Mesothelial cell of epicardium (in vitro differentiated cells): Measurements from ENCODE around the gene FOXP1. TPM values are rescaled to one million over a fixed set of nuclear protein-coding genes. Genes with fewer than 3 reads are reported as not detected.

Source experiments
- DNase-seq, 2 experiments: peaks; one replicate each; pipeline ENCODE4 v3.0.0; 2021; ENCODE audit warnings: low spot score in 2 of 2; ENCODE audit not compliant: unreplicated experiment in 2 of 2
- H3K27ac Mint-ChIP-seq: 2 replicates; pipeline ENCODE4 v1.8.0; 2021; ENCODE audit warnings: mixed read lengths
- H3K27me3 Mint-ChIP-seq: 2 replicates; pipeline ENCODE4 v1.8.0; 2021; ENCODE audit warnings: low read depth, mixed read lengths
- H3K36me3 Mint-ChIP-seq: 2 replicates; pipeline ENCODE4 v1.8.0; 2021; ENCODE audit warnings: mixed read lengths
- H3K4me1 Mint-ChIP-seq: 2 replicates; pipeline ENCODE4 v1.8.0; 2021; ENCODE audit warnings: mixed read lengths
- H3K4me3 Mint-ChIP-seq: 2 replicates; pipeline ENCODE4 v1.8.0; 2021; ENCODE audit warnings: mild to moderate bottlenecking, moderate library complexity, mixed read lengths
- H3K9me3 Mint-ChIP-seq: 2 replicates; pipeline ENCODE4 v1.8.0; 2021; ENCODE audit warnings: mixed read lengths
- CTCF ChIP-seq: fragments of 200-600 bp; sonication (generic); IDR thresholded peaks from one replicate; pipeline ENCODE4 v1.5.0; 2021; ENCODE audit warnings: antibody characterized with exemption; ENCODE audit not compliant: unreplicated experiment
- total RNA-seq: library from RNA; stranded (reverse); gene quantifications from 3 replicates; pipeline ENCODE4 v1.2.1, GENCODE V29; 2021

The FOXP1 gene
- total RNA-seq, 1 donor from 2014 or later, result 187 TPM

GRCh38 chr3:71578054-71578751 is 5.3 kb downstream of the FOXP1 start:
- H3K4me3 Mint-ChIP-seq, result peak overlapping the region; percentile 45
- peaks cover 11% of the 10 kb centered on the region for H3K36me3 Mint-ChIP-seq
- H3K27me3 Mint-ChIP-seq, result no peaks in the 10 kb centered on the region
- H3K27ac Mint-ChIP-seq, result peak overlapping the region; percentile 93
- no peaks in the 10 kb centered on the region for H3K9me3 Mint-ChIP-seq
- no peak for TF ChIP-seq CTCF
- no peak for DNase-seq
- peaks cover 51% of the 10 kb centered on the region for H3K4me1 Mint-ChIP-seq

GRCh38 chr3:71577011-71577410 is 6.5 kb downstream of the FOXP1 start:
- Mint-ChIP-seq H3K9me3 (no peaks in the 10 kb centered on the region), H3K4me1 (peaks cover 51% of the 10 kb centered on the region), H3K27ac (peak overlapping the region; percentile 93), H3K27me3 (no peaks in the 10 kb centered on the region), H3K36me3 (peaks cover 11% of the 10 kb centered on the region), H3K4me3 (no peak overlapping the region)
- no peak for DNase-seq
- TF ChIP-seq CTCF, result no peak

GRCh38 chr3:71575433-71575832 is 8.1 kb downstream of the FOXP1 start:
- H3K4me3 Mint-ChIP-seq, result no peak overlapping the region
- no peak overlapping the region for H3K27ac Mint-ChIP-seq
- peaks cover 48% of the 10 kb centered on the region for H3K4me1 Mint-ChIP-seq
- no peak for TF ChIP-seq CTCF
- peaks cover 20% of the 10 kb centered on the region for H3K36me3 Mint-ChIP-seq
- H3K9me3 Mint-ChIP-seq, result no peaks in the 10 kb centered on the region
- DNase-seq, result no peak
- H3K27me3 Mint-ChIP-seq, result no peaks in the 10 kb centered on the region

GRCh38 chr3:71573181-71573580 is 10.3 kb downstream of the FOXP1 start:
- Mint-ChIP-seq H3K4me1 (peaks cover 31% of the 10 kb centered on the region), H3K36me3 (peaks cover 25% of the 10 kb centered on the region)

GRCh38 chr3:71570546-71570945 is 13.0 kb downstream of the FOXP1 start:
- no peak overlapping the region for H3K4me3 Mint-ChIP-seq
- peaks cover 36% of the 10 kb centered on the region for H3K36me3 Mint-ChIP-seq
- no peak overlapping the region for H3K27ac Mint-ChIP-seq
- no peaks in the 10 kb centered on the region for H3K27me3 Mint-ChIP-seq
- H3K4me1 Mint-ChIP-seq, result peaks cover 22% of the 10 kb centered on the region
- no peak for TF ChIP-seq CTCF
- no peak for DNase-seq
- H3K9me3 Mint-ChIP-seq, result no peaks in the 10 kb centered on the region

More at GRCh38 chr3:71573181-71573580, 10.3 kb downstream of the FOXP1 start:
- Mint-ChIP-seq H3K27ac (no peak overlapping the region), H3K27me3 (no peaks in the 10 kb centered on the region), H3K4me3 (no peak overlapping the region), H3K9me3 (no peaks in the 10 kb centered on the region)
- no peak for DNase-seq
- no peak for TF ChIP-seq CTCF

GRCh38 chr3:71568207-71568606 is 15.3 kb downstream of the FOXP1 start:
- Mint-ChIP-seq H3K27me3 (no peaks in the 10 kb centered on the region), H3K36me3 (peaks cover 37% of the 10 kb centered on the region), H3K4me1 (peaks cover 16% of the 10 kb centered on the region), H3K4me3 (no peak overlapping the region), H3K9me3 (no peaks in the 10 kb centered on the region), H3K27ac (peak overlapping the region; percentile 21)
- DNase-seq, result no peak
- no peak for TF ChIP-seq CTCF
